ENCODE results near the gene DEPP1. TPM values are rescaled to one million over a fixed set of nuclear protein-coding genes. Genes with fewer than 3 reads are reported as not detected.

DEPP1 gene
- total RNA-seq, 1 experiment from 2014 or later = 0.54 TPM

DNA sequence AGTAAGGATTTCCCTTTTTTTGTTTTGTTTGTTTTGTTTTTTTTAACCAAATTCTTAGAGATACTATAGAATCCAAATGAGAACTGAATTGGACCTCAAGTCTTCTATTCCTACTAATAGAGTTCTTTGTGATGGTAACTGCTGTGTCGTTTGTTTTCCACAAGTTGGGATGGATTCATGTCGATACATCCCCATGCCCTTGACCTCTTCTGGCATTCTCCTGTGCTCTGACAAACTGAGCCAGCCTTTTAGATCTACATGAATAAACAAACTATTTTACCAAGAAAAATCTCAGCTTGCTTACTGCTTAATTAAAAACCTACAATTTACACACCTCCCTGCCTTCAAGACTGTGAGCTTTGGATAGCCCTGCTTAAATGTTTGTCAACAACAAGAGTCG is 26.1 kb upstream of the DEPP1 start:
- ChIA-PET POLR2A (ENCODE audit: low non-redundant PET) (no interaction called here), CTCF (no interaction called here)
- Histone ChIP-seq H3K9me3 (ENCODE audit: low read depth, low read length, poor library complexity, severe bottlenecking) (peaks cover 6% of the 10 kb centered on the region), H3K36me3 (ENCODE audit: insufficient read depth, low read length, poor library complexity, severe bottlenecking) (peaks cover 27% of the 10 kb centered on the region), H3K27ac (ENCODE audit: low read depth, low read length, poor library complexity, severe bottlenecking) (no peak overlapping the region), H3K4me3 (ENCODE audit: low read depth, low read length, poor library complexity, severe bottlenecking) (no peak overlapping the region), H3K27me3 (replicated peaks; ENCODE audit: insufficient read depth, low read depth, low read length, poor library complexity) (no peaks in the 10 kb centered on the region), H3K4me1 (ENCODE audit: insufficient read depth, low read length, poor library complexity, severe bottlenecking) (peaks cover 12% of the 10 kb centered on the region)
- intact Hi-C loops (cut with micrococcal nuclease; ENCODE audit: unreplicated experiment) = loop anchor here (5.0 to 10.0 kb wide), 3 partner anchors 233 to 670 kb away; partner anchors contain the start of gene ZFAND4
- no TSS peak for BruUV-seq (replicated peaks)
- TF ChIP-seq, protein P1, sequence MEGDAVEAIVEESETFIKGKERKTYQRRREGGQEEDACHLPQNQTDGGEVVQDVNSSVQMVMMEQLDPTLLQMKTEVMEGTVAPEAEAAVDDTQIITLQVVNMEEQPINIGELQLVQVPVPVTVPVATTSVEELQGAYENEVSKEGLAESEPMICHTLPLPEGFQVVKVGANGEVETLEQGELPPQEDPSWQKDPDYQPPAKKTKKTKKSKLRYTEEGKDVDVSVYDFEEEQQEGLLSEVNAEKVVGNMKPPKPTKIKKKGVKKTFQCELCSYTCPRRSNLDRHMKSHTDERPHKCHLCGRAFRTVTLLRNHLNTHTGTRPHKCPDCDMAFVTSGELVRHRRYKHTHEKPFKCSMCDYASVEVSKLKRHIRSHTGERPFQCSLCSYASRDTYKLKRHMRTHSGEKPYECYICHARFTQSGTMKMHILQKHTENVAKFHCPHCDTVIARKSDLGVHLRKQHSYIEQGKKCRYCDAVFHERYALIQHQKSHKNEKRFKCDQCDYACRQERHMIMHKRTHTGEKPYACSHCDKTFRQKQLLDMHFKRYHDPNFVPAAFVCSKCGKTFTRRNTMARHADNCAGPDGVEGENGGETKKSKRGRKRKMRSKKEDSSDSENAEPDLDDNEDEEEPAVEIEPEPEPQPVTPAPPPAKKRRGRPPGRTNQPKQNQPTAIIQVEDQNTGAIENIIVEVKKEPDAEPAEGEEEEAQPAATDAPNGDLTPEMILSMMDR (conservative IDR thresholded peaks at IDR 0.05; ENCODE audit: low read depth, low read length) = no peak
- no peak for TF ChIP-seq EZH2 (IDR thresholded peaks at IDR 0.05; ENCODE audit: borderline replicate concordance, low read depth, low read length, poor library complexity, severe bottlenecking)
- DNase-seq (ENCODE audit: low spot score) = no peak

DNA sequence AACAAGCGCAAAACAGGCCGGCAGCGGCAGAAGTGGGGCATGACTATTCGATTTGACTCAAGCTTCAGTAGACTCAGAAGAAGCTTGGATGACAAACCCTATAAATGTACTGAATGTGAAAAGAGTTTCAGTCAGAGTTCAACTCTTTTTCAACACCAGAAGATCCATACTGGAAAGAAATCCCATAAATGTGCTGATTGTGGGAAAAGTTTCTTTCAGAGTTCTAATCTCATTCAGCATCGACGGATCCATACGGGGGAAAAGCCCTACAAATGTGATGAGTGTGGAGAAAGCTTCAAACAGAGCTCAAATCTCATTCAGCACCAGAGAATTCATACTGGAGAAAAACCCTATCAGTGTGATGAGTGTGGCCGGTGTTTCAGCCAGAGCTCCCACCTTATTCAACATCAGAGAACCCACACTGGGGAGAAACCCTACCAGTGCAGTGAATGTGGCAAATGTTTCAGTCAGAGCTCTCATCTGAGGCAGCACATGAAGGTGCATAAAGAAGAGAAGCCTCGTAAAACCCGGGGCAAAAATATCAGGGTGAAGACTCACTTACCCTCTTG is 24.9 kb upstream of the DEPP1 start:
- H3K4me3 ChIP-seq (ENCODE audit: low read depth, low read length, poor library complexity, severe bottlenecking) = no peak overlapping the region
- POLR2A ChIA-PET (ENCODE audit: low non-redundant PET) = no interaction called here
- H3K27ac ChIP-seq (ENCODE audit: low read depth, low read length, poor library complexity, severe bottlenecking) = no peak overlapping the region
- H3K27me3 ChIP-seq (replicated peaks; ENCODE audit: insufficient read depth, low read depth, low read length, poor library complexity) = no peaks in the 10 kb centered on the region
- CTCF ChIA-PET = no interaction called here
- intact Hi-C loops (cut with micrococcal nuclease; ENCODE audit: unreplicated experiment) = loop anchor here (10.0 kb wide), 1 partner anchor 671 kb away; the partner anchor contains the start of gene ZFAND4
- peaks cover 27% of the 10 kb centered on the region for H3K36me3 ChIP-seq (ENCODE audit: insufficient read depth, low read length, poor library complexity, severe bottlenecking)
- no TSS peak for BruUV-seq (replicated peaks)
- peaks cover 6% of the 10 kb centered on the region for H3K9me3 ChIP-seq (ENCODE audit: low read depth, low read length, poor library complexity, severe bottlenecking)
- no peak for DNase-seq (ENCODE audit: low spot score)
- TF ChIP-seq EZH2 (IDR thresholded peaks at IDR 0.05; ENCODE audit: borderline replicate concordance, low read depth, low read length, poor library complexity, severe bottlenecking) = no peak
- TF ChIP-seq, protein P1 (conservative IDR thresholded peaks at IDR 0.05; ENCODE audit: low read depth, low read length) = no peak
- H3K4me1 ChIP-seq (ENCODE audit: insufficient read depth, low read length, poor library complexity, severe bottlenecking) = peaks cover 12% of the 10 kb centered on the region

DNA sequence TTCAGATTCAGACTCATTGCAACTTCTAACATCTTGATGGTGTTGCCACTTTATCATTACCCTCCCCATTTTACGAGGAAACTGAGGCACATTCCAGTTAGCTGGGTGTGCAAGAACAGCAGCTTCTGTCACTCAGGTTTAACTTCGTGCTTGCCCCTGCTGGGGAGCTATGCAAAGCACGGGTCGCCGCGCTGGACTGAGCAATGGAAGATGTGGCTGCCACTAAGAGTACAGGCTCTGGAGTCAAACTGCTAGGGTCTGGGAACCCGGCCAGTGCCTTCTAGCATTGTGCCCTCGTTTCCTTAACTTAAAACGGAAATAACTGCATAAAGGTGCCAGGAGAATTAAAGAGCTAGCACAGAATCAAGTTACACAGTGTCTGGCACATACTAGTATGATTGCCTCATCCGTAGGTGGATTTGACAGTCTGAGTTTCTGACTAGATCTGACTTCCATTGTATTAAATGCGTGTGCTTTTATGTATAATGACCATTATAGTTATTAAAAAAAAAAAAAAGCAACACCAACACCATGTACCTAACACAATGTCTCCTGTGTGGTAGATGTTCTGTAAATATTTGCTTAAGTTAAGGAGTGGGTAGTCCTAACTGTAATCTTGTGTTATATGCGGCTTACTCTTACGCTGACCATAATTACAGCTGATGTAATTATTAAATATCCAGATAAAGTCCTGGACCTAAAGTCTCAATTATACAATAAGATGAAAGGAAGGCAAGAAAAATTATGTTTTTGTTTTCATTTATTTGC is 23.0 kb upstream of the DEPP1 start:
- Histone ChIP-seq H3K9me3 (ENCODE audit: low read depth, low read length, poor library complexity, severe bottlenecking) (peaks cover 6% of the 10 kb centered on the region), H3K4me1 (ENCODE audit: insufficient read depth, low read length, poor library complexity, severe bottlenecking) (peaks cover 9% of the 10 kb centered on the region), H3K4me3 (ENCODE audit: low read depth, low read length, poor library complexity, severe bottlenecking) (peak overlapping the region; percentile 55), H3K27ac (ENCODE audit: low read depth, low read length, poor library complexity, severe bottlenecking) (peak overlapping the region; percentile 87), H3K36me3 (ENCODE audit: insufficient read depth, low read length, poor library complexity, severe bottlenecking) (peaks cover 27% of the 10 kb centered on the region), H3K27me3 (replicated peaks; ENCODE audit: insufficient read depth, low read depth, low read length, poor library complexity) (no peaks in the 10 kb centered on the region)
- POLR2A ChIA-PET (ENCODE audit: low non-redundant PET) = no interaction called here
- no TSS peak for BruUV-seq (replicated peaks)
- DNase-seq (ENCODE audit: low spot score) = peak; percentile 74
- intact Hi-C loops (cut with micrococcal nuclease; ENCODE audit: unreplicated experiment) = loop anchor here (10.0 kb wide), 1 partner anchor 673 kb away; the partner anchor contains the start of gene ZFAND4
- CTCF ChIA-PET = no interaction called here
- no peak for TF ChIP-seq EZH2 (IDR thresholded peaks at IDR 0.05; ENCODE audit: borderline replicate concordance, low read depth, low read length, poor library complexity, severe bottlenecking)
- TF ChIP-seq, protein P1 (conservative IDR thresholded peaks at IDR 0.05; ENCODE audit: low read depth, low read length) = 0 out of 2 replicates have a peak, but pooled peaks have one; percentile 20

Measured in A673 (cell line).